Adrenal gland (tissue), 12 donors: ENCODE data around the gene EBP. TPM values are rescaled to one million over a fixed set of nuclear protein-coding genes. Genes with fewer than 3 reads are reported as not detected.
"Not testable (repeated sequence)": the region's sequence is repeated elsewhere in the genome, so short reads cannot be mapped to it uniquely, and the experiment has no call there.

ENCODE experiments used
- DNase-seq, 7 donors: peaks; one replicate each; pipeline ENCODE4 v3.0.0-alpha.2; 2019 to 2020
- H3K27ac ChIP-seq, 5 donors: fragments of 200-600 bp; sonication (generic) in 4 of 5; 1 replicate in 3 of 5; 2 replicates in 2 of 5; pipeline versions ENCODE4 v1.5.1 to v1.8.0; 2016 to 2020; ENCODE audit warnings: mild to moderate bottlenecking in 1 of 5
- H3K27me3 ChIP-seq: fragments of 200-600 bp; 2 replicates; pipeline ENCODE4 v1.8.0; 2021
- H3K36me3 ChIP-seq, 2 donors: fragments of 200-600 bp; replicated peaks in 1 of 2; 1 replicate in 1 of 2; 2 replicates in 1 of 2; pipeline versions ENCODE4 v1.5.1 to v1.8.0; 2018 to 2022
- H3K4me1 ChIP-seq, 2 donors: fragments of 200-600 bp; replicated peaks in 1 of 2; 1 replicate in 1 of 2; 2 replicates in 1 of 2; pipeline versions ENCODE4 v1.5.1 to v1.8.0; 2018 to 2021
- H3K4me3 ChIP-seq, 4 donors: fragments of 200-600 bp; sonication (generic) in 3 of 4; one replicate each; pipeline ENCODE4 v1.5.1; 2016 to 2018
- H3K9me3 ChIP-seq, 3 donors: fragments of 200-600 bp; sonication (generic) in 1 of 3; replicated peaks in 1 of 3; 1 replicate in 2 of 3; 2 replicates in 1 of 3; pipeline versions ENCODE4 v1.5.1 to v1.8.0; 2016 to 2021
- POLR2A ChIP-seq, 2 donors: fragments of 450-650 bp; IDR thresholded peaks; one replicate each; pipeline ENCODE4 v1.6.1; 2017; ENCODE audit warnings: antibody characterized with exemption in 2 of 2, mild to moderate bottlenecking in 2 of 2, moderate library complexity in 1 of 2
- WGBS, 4 donors: extraction: QIAGEN DNeasy Blood & Tissue Kit in 2 of 4; methylation state at CpG; one replicate each; pipeline versions ENCODE4 v1.1.5 to v1.1.7; 2013 to 2017; 5-methylcytosine and 5-hydroxymethylcytosine counted together
- intact Hi-C, 2 donors: fragments of 100-400 bp; cut with DNase I; formaldehyde crosslinking; loops; one replicate each; pipeline versions ENCODE4 v1.14.1 to v1.15.0; 2022 to 2023
- polyA plus RNA-seq, 3 donors: library from polyadenylated mRNA; stranded (reverse); fragments of 200-250 nt in 2 of 3; fragments of 350-450 nt in 1 of 3; fragmentation: Illumina TruSeq in 1 of 3; extraction: RNeasy Lipid Tissue Mini Kit (QIAGEN cat#74804) in 1 of 3; gene quantifications; one replicate each; pipeline ENCODE4 v1.2.3, GENCODE V29; 2013 to 2014
- total RNA-seq, 9 donors: library from RNA; depleted of rRNA in 4 of 9; stranded (reverse); fragments of >200 nt in 4 of 9; fragments of 120-200 nt in 1 of 9; fragmentation: NEBNext Ultra II Directional in 1 of 9; extraction: Animal tissue kit (Norgen Biotek cat#: 25700) in 1 of 9; gene quantifications; one replicate each; pipeline versions ENCODE4 v1.1.0 to v1.2.4, GENCODE V29; 2013 to 2023
- TF ChIP-seq, protein P1 (sequence below), 6 experiments: fragments of 450-650 bp in 4 of 6; fragments of 200-600 bp in 2 of 6; sonication (generic) in 1 of 6; IDR thresholded peaks; 1 replicate in 5 of 6; 2 replicates in 1 of 6; pipeline versions ENCODE4 v1.5.1 to v1.8.0; 2016 to 2021; ENCODE audit warnings: antibody characterized with exemption in 6 of 6, mild to moderate bottlenecking in 2 of 6, moderate library complexity in 1 of 6
- donor health status: healthy with polysubstance abuse.
- donor health status: Bipolar disorder and iron deficiency.
- donor health status: DM: yes; HTN: yes; CAD: no.
- donor health status: DM: no; HTN: no; CAD: no.
- donor health status: DM: no; HTN: no; CAD: no.
- donor health status: DM: yes; HTN: yes; CAD: no.

The EBP gene
- total and polyA plus RNA-seq, 12 donors = 85.8 to 1,010 (median 156) TPM

DNA sequence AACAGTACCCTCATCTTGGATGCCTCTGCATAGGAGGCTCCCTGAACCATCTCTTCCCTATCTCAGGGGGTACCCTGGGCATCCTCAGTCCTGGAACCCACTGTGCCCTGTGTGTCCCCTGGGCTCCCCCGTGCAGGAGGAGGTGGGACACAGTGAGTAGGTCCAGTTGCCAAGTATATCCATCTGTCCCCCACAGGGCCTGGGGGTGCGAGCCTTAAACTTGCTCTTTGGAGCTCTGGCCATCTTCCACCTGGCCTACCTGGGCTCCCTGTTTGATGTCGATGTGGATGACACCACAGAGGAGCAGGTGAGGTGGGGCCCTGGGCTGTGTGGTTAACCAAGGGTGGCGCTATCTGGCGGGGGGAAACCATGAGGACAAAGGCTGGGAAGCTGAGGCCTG, 4.6 kb upstream of the EBP start:
- H3K4me3 ChIP-seq = no peak overlapping the region
- H3K27me3 ChIP-seq = no peaks in the 10 kb centered on the region
- H3K9me3 ChIP-seq = no peaks in the 10 kb centered on the region
- intact Hi-C loops = no loop called here
- TF ChIP-seq POLR2A (IDR thresholded peaks at IDR 0.05) = no peak
- TF ChIP-seq, protein P1, sequence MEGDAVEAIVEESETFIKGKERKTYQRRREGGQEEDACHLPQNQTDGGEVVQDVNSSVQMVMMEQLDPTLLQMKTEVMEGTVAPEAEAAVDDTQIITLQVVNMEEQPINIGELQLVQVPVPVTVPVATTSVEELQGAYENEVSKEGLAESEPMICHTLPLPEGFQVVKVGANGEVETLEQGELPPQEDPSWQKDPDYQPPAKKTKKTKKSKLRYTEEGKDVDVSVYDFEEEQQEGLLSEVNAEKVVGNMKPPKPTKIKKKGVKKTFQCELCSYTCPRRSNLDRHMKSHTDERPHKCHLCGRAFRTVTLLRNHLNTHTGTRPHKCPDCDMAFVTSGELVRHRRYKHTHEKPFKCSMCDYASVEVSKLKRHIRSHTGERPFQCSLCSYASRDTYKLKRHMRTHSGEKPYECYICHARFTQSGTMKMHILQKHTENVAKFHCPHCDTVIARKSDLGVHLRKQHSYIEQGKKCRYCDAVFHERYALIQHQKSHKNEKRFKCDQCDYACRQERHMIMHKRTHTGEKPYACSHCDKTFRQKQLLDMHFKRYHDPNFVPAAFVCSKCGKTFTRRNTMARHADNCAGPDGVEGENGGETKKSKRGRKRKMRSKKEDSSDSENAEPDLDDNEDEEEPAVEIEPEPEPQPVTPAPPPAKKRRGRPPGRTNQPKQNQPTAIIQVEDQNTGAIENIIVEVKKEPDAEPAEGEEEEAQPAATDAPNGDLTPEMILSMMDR (IDR thresholded peaks at IDR 0.05) = no peak
- WGBS, 4 donors = 75 to 87% (median 83%) methylated on average over 1 to 5 of the region's 5 CpGs
- no peaks in the 10 kb centered on the region for H3K4me1 ChIP-seq
- H3K27ac ChIP-seq = peak overlapping the region in 2 of 5 donors; percentile 16 to 47
- no peak for DNase-seq
- H3K36me3 ChIP-seq = no peaks in the 10 kb centered on the region

DNA sequence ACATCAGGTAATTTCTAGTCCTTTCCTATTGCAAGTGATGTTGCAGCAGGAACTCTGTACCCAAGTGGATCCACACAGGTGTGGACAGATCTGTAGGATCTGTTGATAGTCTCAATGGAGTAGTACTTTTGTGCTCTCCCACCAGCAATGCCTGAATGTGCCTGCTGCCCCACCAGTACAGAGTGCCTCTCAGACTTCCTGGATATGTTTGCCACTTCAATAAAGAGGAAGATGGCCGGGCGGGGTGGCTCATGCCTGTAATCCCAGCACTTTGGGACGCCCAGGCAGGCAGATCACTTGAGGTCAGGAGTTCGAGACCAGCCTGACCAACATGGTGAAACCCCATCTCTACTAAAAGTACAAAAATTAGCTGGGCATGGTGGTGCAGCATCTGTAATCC, 2.1 kb upstream of the EBP start:
- WGBS, 4 donors = 73 to 77% (median 76%) methylated on average over 4 of the region's 4 CpGs; no CpG with 5 or more reads in 1 of the 4 donors

DNA sequence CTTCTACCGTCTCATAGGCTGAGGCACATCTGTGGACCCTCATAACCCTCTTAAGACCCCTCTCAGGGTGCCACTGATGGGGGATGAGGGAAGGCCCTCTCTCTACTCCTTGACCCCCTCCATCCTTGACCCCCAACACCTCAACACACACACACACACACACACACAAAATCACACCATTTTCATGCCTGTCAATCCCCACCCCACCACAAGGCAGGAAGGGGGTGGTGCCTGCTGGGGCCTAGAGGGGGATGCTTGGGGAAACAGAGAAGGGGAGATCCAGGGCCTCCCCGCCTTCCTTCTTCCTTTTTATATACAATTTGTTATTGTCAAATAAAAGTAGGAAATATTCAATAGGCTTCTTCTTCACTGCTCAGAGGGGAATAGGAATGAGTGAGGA, 1.2 kb upstream of the EBP start:
- Histone ChIP-seq H3K9me3 (no peaks in the 10 kb centered on the region), H3K27me3 (no peaks in the 10 kb centered on the region), H3K27ac (no peak overlapping the region), H3K4me1 (no peaks in the 10 kb centered on the region), H3K4me3 (no peak overlapping the region), H3K36me3 (no peaks in the 10 kb centered on the region)
- DNase-seq = no peak
- intact Hi-C loops = no loop called here
- TF ChIP-seq, protein P1 (IDR thresholded peaks at IDR 0.05) = no peak
- no peak for TF ChIP-seq POLR2A (IDR thresholded peaks at IDR 0.05)
- WGBS, 4 donors = 78 to 89% (median 85%) methylated on average over 1 to 2 of the region's 2 CpGs

More for the DNA sequence above, 2.1 kb upstream of the EBP start:
- H3K9me3 ChIP-seq, H3K4me1 ChIP-seq, H3K4me3 ChIP-seq, intact Hi-C loops, H3K27ac ChIP-seq, H3K27me3 ChIP-seq, H3K36me3 ChIP-seq, DNase-seq: not testable (repeated sequence)

DNA sequence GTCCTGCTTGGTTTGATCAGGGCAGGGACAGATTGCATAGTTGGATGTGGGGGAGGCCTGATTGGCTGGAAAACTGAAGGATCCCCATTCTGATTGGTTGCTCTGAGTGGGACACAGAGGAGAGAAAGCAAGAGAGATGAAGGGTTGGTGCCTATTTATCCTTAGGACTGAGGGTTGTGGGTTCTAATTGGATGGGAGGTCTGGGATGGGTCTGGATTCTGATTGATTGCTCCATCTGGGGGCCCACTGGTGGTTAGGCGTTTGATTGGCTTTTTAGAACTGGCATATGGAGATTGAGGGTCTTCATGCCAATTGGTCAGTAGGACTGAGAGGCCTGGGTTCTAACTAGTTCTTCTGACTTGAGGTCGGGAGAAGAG, 644 bp upstream of the EBP start:
- no peaks in the 10 kb centered on the region for H3K27me3 ChIP-seq
- H3K27ac ChIP-seq = peak overlapping the region in 3 of 5 donors; percentile 68 to 84 (median 73)
- DNase-seq = no peak
- peak overlapping the region in 1 of 4 donors; percentile 57 for H3K4me3 ChIP-seq
- TF ChIP-seq, protein P1 (IDR thresholded peaks at IDR 0.05) = no peak
- no peak for TF ChIP-seq POLR2A (IDR thresholded peaks at IDR 0.05)
- no peaks in the 10 kb centered on the region for H3K36me3 ChIP-seq
- 0 to 61% (median 43%) methylated on average over 2 of the region's 2 CpGs for WGBS, 4 donors
- H3K9me3 ChIP-seq = no peaks in the 10 kb centered on the region
- intact Hi-C loops = no loop called here
- H3K4me1 ChIP-seq = no peaks in the 10 kb centered on the region

DNA sequence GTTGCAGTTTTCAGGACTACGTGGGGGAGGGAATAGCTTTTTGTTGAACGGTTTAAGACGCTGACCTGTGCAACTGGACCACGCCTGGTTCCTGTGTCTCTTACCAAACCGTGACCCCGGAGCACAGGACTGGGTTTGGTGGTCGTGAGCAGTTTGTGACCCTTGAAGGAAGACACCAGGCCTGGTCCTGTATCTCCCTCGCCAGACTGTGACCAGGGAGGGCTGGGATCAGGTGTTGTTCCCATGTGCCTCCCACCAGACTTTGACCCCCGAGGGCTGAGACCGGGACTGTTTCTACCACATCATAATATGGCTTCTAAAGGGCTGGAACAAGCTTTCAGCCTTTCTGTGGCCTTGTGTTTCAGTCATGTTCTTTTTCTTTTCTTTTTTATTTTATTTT, 683 bp downstream of the EBP start:
- peak overlapping the region; percentile 30 to 84 (median 62) for H3K27ac ChIP-seq
- H3K4me3 ChIP-seq = peak overlapping the region in 2 of 4 donors; percentile 33 to 57
- 2 to 40% (median 17%) methylated on average over 6 to 10 of the region's 10 CpGs for WGBS, 4 donors
- DNase-seq = no peak
- H3K36me3 ChIP-seq = no peaks in the 10 kb centered on the region
- intact Hi-C loops = no loop called here
- no peaks in the 10 kb centered on the region for H3K9me3 ChIP-seq
- TF ChIP-seq, protein P1 (IDR thresholded peaks at IDR 0.05) = no peak
- TF ChIP-seq POLR2A (IDR thresholded peaks at IDR 0.05) = no peak
- no peaks in the 10 kb centered on the region for H3K4me1 ChIP-seq
- H3K27me3 ChIP-seq = no peaks in the 10 kb centered on the region
